HL-60 (cell line): ENCODE results near the gene ITGA2B.

Experiments used
- CTCF ChIP-seq: IDR thresholded peaks from one replicate; pipeline ENCODE4 v1.5.1; 2011; ENCODE audit warnings: low read length, control low read depth, inconsistent platforms; ENCODE audit not compliant: insufficient read depth
- GABPA ChIP-seq: IDR thresholded peaks from 2 replicates; pipeline ENCODE4 v1.6.1; 2012; ENCODE audit warnings: low read depth
- POLR2AphosphoS5 ChIP-seq: IDR thresholded peaks from 2 replicates; pipeline ENCODE4 v1.6.1; 2012; ENCODE audit warnings: low read depth
- REST ChIP-seq: IDR thresholded peaks from 2 replicates; pipeline ENCODE4 v1.6.1; 2012; ENCODE audit warnings: low read depth; ENCODE audit not compliant: insufficient replicate concordance

GRCh38 chr17:44382917-44383316 lies 6.5 kb downstream of the ITGA2B start:
- TF ChIP-seq CTCF (no peak), REST (no peak), GABPA (no peak), POLR2AphosphoS5 (no peak)
